Measurements from ENCODE around the gene UTF1.

GRCh38 chr10:133230387-133231195, 574 bp downstream of the UTF1 start:
- TF ChIP-seq POLR2AphosphoS5 (IDR thresholded peaks at IDR 0.05; ENCODE audit: low read depth, low read length) (no peak), TAF1 (IDR thresholded peaks at IDR 0.05; ENCODE audit: borderline replicate concordance, low read depth, low read length) (no peak), POLR2A (IDR thresholded peaks at IDR 0.05; ENCODE audit: low read depth, low read length) (no peak)

All from GM12892 (cell line).